WTC11 (cell line): ENCODE measurements around the gene BUD13. TPM values are rescaled to one million over a fixed set of nuclear protein-coding genes. Genes with fewer than 3 reads are reported as not detected.
A peak's percentile ranks its signal among the peaks of the same experiment; 100 is the strongest.

ENCODE experiments used
- ATAC-seq: fragments of 200-7000 bp; cut with Tn5 transposase; 2 replicates; pipeline ENCODE4 v1.10.0; 2021; ENCODE audit warnings: mild to moderate bottlenecking, moderate library complexity
- CTCF ChIA-PET: fragments of 300-600 bp; sonication (Branson Sonifier 250); formaldehyde crosslinking; loops from one replicate; lab custom pipeline; 2021; ENCODE audit warnings: antibody characterized with exemption; lab: Charles Lee
- POLR2A ChIA-PET: fragments of 350-600 bp; sonication (Branson Sonifier 250); formaldehyde crosslinking; loops from one replicate; lab custom pipeline; 2021; ENCODE audit warnings: antibody characterized with exemption; lab: Charles Lee
- DNase-seq: peaks from one replicate; pipeline ENCODE4 v3.0.0; 2021; ENCODE audit warnings: low spot score
- H3K27ac Mint-ChIP-seq: 2 replicates; pipeline ENCODE4 v1.8.0; 2021; ENCODE audit warnings: mixed read lengths
- H3K27me3 Mint-ChIP-seq: 2 replicates; pipeline ENCODE4 v1.8.0; 2021; ENCODE audit warnings: low read depth, mild to moderate bottlenecking, moderate library complexity, mixed read lengths
- H3K36me3 Mint-ChIP-seq: 2 replicates; pipeline ENCODE4 v1.8.0; 2021; ENCODE audit warnings: mixed read lengths
- H3K4me1 Mint-ChIP-seq: 2 replicates; pipeline ENCODE4 v1.8.0; 2022; ENCODE audit warnings: mixed read lengths
- H3K4me3 Mint-ChIP-seq: 2 replicates; pipeline ENCODE4 v1.8.0; 2021; ENCODE audit warnings: mild to moderate bottlenecking, moderate library complexity, mixed read lengths
- H3K9me3 Mint-ChIP-seq: 2 replicates; pipeline ENCODE4 v1.8.0; 2021; ENCODE audit warnings: mixed read lengths
- ATF1 ChIP-seq: sonication (generic); formaldehyde crosslinking; IDR thresholded peaks from 2 replicates; pipeline ENCODE4 v1.8.1; 2023; ENCODE audit warnings: mild to moderate bottlenecking, moderate library complexity, missing genetic modification reagents
- GRHL2 ChIP-seq: fragments of 250-450 bp; sonication (Bioruptor Pico); IDR thresholded peaks from 2 replicates; pipeline ENCODE4 v1.8.0; 2022; ENCODE audit warnings: mild to moderate bottlenecking, moderate library complexity; ENCODE audit not compliant: insufficient replicate concordance, severe bottlenecking
- NFE2L1 ChIP-seq: sonication (generic); formaldehyde crosslinking; IDR thresholded peaks from 2 replicates; pipeline ENCODE4 v1.8.1; 2023; ENCODE audit warnings: missing genetic modification reagents
- NFYB ChIP-seq: sonication (generic); formaldehyde crosslinking; conservative IDR thresholded peaks from 2 replicates; pipeline ENCODE4 v1.8.0; 2022; ENCODE audit warnings: low read depth, missing genetic modification reagents
- SMAD3 ChIP-seq: sonication (generic); formaldehyde crosslinking; IDR thresholded peaks from 2 replicates; pipeline ENCODE4 v1.8.0; 2022; ENCODE audit warnings: missing genetic modification reagents, mild to moderate bottlenecking, borderline replicate concordance
- TEAD1 ChIP-seq: sonication (generic); formaldehyde crosslinking; IDR thresholded peaks from 2 replicates; pipeline ENCODE4 v1.8.0; 2022; ENCODE audit warnings: mild to moderate bottlenecking, missing genetic modification reagents
- ZNF416 ChIP-seq: fragments of 250-450 bp; sonication (Bioruptor Pico); IDR thresholded peaks from 2 replicates; pipeline ENCODE4 v1.9.0; 2021; ENCODE audit warnings: mild to moderate bottlenecking, inconsistent platforms
- ZNF423 ChIP-seq: fragments of 250-450 bp; sonication (Bioruptor Pico); IDR thresholded peaks from 2 replicates; pipeline ENCODE4 v2.1.2; 2022; ENCODE audit warnings: mild to moderate bottlenecking, moderate library complexity
- total RNA-seq: library from RNA; stranded (reverse); gene quantifications from 3 replicates; pipeline ENCODE4 v1.2.3, GENCODE V29; 2021
- TF ChIP-seq, protein P1 (sequence below): sonication (generic); formaldehyde crosslinking; IDR thresholded peaks from 2 replicates; pipeline ENCODE4 v1.8.1; 2023; ENCODE audit warnings: mild to moderate bottlenecking, moderate library complexity, missing genetic modification reagents
- TF ChIP-seq, protein P2 (sequence below): sonication (generic); formaldehyde crosslinking; IDR thresholded peaks from 2 replicates; pipeline ENCODE4 v1.8.0; 2022; ENCODE audit warnings: mild to moderate bottlenecking, missing genetic modification reagents
- TF ChIP-seq, protein P3 (sequence below): sonication (generic); formaldehyde crosslinking; IDR thresholded peaks from 2 replicates; pipeline ENCODE4 v1.8.0; 2022; ENCODE audit warnings: mild to moderate bottlenecking, missing genetic modification reagents
- TF ChIP-seq, protein P4 (sequence below): sonication (generic); formaldehyde crosslinking; conservative IDR thresholded peaks from 2 replicates; pipeline ENCODE4 v1.8.1; 2023; ENCODE audit warnings: mild to moderate bottlenecking, low read depth, missing genetic modification reagents, moderate library complexity
- TF ChIP-seq, protein P5 (sequence below): fragments of 250-450 bp; sonication (Bioruptor Pico); IDR thresholded peaks from 2 replicates; pipeline ENCODE4 v1.9.0; 2021; ENCODE audit warnings: mild to moderate bottlenecking
- TF ChIP-seq, protein P6 (sequence below): sonication (generic); formaldehyde crosslinking; IDR thresholded peaks from 2 replicates; pipeline ENCODE4 v1.8.1; 2022; ENCODE audit warnings: mild to moderate bottlenecking, moderate library complexity, missing genetic modification reagents
- TF ChIP-seq, protein P7 (sequence below): sonication (generic); formaldehyde crosslinking; IDR thresholded peaks from 2 replicates; pipeline ENCODE4 v1.8.1; 2023; ENCODE audit warnings: mild to moderate bottlenecking, missing genetic modification reagents, borderline replicate concordance
- TF ChIP-seq, protein P8 (sequence below): fragments of 200-600 bp; IDR thresholded peaks from 2 replicates; pipeline ENCODE4 v1.8.0; 2022; ENCODE audit warnings: antibody characterized with exemption

The BUD13 gene
- total RNA-seq, 1 experiment from 2014 or later: 20.7 TPM

DNA sequence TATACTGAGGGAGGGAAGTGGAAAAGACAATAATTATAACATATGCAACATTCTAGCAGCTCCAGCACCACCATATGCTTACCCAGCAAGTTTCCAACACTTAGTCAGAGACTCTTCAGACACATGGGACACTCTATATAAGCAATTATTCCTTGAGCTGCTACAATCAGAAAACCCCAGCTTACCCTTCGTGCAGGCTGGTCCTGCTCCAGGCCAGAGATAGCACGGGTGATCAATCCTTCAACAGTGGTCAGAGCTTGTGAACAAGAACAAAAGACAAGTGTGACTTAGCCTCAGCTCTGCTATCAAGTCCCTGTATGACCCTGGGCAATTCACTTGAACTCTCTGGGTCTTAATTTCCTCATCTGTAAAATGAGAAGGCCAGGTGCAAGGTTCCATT lies 13.5 kb upstream of the BUD13 start:
- Mint-ChIP-seq H3K4me3 (peak overlapping the region; percentile 94), H3K9me3 (no peaks in the 10 kb centered on the region), H3K27me3 (peaks cover 22% of the 10 kb centered on the region)
- POLR2A ChIA-PET: no interaction called here
- no peak for DNase-seq
- ATAC-seq: no peak
- no peak for TF ChIP-seq NFE2L1
- TF ChIP-seq, protein P1, sequence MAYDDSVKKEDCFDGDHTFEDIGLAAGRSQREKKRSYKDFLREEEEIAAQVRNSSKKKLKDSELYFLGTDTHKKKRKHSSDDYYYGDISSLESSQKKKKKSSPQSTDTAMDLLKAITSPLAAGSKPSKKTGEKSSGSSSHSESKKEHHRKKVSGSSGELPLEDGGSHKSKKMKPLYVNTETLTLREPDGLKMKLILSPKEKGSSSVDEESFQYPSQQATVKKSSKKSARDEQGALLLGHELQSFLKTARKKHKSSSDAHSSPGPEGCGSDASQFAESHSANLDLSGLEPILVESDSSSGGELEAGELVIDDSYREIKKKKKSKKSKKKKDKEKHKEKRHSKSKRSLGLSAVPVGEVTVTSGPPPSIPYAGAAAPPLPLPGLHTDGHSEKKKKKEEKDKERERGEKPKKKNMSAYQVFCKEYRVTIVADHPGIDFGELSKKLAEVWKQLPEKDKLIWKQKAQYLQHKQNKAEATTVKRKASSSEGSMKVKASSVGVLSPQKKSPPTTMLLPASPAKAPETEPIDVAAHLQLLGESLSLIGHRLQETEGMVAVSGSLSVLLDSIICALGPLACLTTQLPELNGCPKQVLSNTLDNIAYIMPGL (CRISPR knock-in tag): no peak
- TF ChIP-seq SMAD3: no peak
- TF ChIP-seq, protein P2, sequence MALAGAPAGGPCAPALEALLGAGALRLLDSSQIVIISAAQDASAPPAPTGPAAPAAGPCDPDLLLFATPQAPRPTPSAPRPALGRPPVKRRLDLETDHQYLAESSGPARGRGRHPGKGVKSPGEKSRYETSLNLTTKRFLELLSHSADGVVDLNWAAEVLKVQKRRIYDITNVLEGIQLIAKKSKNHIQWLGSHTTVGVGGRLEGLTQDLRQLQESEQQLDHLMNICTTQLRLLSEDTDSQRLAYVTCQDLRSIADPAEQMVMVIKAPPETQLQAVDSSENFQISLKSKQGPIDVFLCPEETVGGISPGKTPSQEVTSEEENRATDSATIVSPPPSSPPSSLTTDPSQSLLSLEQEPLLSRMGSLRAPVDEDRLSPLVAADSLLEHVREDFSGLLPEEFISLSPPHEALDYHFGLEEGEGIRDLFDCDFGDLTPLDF (CRISPR knock-in tag): no peak
- no peak for TF ChIP-seq ZNF423
- TF ChIP-seq, protein P3, sequence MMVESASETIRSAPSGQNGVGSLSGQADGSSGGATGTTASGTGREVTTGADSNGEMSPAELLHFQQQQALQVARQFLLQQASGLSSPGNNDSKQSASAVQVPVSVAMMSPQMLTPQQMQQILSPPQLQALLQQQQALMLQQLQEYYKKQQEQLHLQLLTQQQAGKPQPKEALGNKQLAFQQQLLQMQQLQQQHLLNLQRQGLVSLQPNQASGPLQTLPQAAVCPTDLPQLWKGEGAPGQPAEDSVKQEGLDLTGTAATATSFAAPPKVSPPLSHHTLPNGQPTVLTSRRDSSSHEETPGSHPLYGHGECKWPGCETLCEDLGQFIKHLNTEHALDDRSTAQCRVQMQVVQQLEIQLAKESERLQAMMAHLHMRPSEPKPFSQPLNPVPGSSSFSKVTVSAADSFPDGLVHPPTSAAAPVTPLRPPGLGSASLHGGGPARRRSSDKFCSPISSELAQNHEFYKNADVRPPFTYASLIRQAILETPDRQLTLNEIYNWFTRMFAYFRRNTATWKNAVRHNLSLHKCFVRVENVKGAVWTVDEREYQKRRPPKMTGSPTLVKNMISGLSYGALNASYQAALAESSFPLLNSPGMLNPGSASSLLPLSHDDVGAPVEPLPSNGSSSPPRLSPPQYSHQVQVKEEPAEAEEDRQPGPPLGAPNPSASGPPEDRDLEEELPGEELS (CRISPR knock-in tag): no peak
- TF ChIP-seq, protein P4, sequence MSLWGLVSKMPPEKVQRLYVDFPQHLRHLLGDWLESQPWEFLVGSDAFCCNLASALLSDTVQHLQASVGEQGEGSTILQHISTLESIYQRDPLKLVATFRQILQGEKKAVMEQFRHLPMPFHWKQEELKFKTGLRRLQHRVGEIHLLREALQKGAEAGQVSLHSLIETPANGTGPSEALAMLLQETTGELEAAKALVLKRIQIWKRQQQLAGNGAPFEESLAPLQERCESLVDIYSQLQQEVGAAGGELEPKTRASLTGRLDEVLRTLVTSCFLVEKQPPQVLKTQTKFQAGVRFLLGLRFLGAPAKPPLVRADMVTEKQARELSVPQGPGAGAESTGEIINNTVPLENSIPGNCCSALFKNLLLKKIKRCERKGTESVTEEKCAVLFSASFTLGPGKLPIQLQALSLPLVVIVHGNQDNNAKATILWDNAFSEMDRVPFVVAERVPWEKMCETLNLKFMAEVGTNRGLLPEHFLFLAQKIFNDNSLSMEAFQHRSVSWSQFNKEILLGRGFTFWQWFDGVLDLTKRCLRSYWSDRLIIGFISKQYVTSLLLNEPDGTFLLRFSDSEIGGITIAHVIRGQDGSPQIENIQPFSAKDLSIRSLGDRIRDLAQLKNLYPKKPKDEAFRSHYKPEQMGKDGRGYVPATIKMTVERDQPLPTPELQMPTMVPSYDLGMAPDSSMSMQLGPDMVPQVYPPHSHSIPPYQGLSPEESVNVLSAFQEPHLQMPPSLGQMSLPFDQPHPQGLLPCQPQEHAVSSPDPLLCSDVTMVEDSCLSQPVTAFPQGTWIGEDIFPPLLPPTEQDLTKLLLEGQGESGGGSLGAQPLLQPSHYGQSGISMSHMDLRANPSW (CRISPR knock-in tag): no peak
- TF ChIP-seq GRHL2 (CRISPR knock-in tag): no peak
- no peak for TF ChIP-seq ZNF416 (CRISPR knock-in tag)
- no peak for TF ChIP-seq ATF1 (CRISPR knock-in tag)
- TF ChIP-seq, protein P5, sequence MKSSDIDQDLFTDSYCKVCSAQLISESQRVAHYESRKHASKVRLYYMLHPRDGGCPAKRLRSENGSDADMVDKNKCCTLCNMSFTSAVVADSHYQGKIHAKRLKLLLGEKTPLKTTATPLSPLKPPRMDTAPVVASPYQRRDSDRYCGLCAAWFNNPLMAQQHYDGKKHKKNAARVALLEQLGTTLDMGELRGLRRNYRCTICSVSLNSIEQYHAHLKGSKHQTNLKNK (CRISPR knock-in tag): no peak
- no peak for TF ChIP-seq TEAD1 (CRISPR knock-in tag)
- TF ChIP-seq, all 79 proteins: peak for 0
- H3K4me1 Mint-ChIP-seq: peaks cover 18% of the 10 kb centered on the region
- CTCF ChIA-PET: interaction anchor here (1.3 to 8.7 kb wide), 3 partner anchors 13 to 54 kb away, joined by 3 to 358 read pairs (median 9); partner anchors contain the start of genes APOA1 and BUD13
- peaks cover 56% of the 10 kb centered on the region for H3K36me3 Mint-ChIP-seq
- no peak overlapping the region for H3K27ac Mint-ChIP-seq

DNA sequence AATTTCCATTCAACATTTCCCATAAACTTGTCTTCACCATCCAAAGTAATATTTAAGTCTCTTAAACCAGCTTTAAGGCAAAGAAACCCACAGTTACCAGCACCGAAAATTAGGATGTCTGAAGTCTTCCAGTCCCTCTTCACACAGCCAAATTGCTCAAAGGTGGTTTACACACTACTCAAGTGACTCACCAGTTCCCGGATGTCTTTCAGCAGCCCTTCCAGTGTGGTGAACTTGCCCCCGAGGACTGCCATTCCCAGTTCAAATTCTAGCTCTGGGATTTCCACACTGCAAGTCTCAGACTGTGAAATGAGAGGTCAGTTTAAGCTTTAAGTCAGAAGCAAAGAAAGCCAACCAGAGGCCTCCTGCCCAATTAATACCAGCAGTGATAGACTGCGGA lies 9.9 kb upstream of the BUD13 start:
- ChIA-PET CTCF (interaction anchor here (0.9 to 1.1 kb wide), 2 partner anchors 53 to 356 kb away, joined by 3 read pairs; no protein-coding TSS in a partner anchor), POLR2A (no interaction called here)
- TF ChIP-seq, protein P6, sequence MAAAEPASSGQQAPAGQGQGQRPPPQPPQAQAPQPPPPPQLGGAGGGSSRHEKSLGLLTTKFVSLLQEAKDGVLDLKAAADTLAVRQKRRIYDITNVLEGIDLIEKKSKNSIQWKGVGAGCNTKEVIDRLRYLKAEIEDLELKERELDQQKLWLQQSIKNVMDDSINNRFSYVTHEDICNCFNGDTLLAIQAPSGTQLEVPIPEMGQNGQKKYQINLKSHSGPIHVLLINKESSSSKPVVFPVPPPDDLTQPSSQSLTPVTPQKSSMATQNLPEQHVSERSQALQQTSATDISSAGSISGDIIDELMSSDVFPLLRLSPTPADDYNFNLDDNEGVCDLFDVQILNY (CRISPR knock-in tag): no peak
- Mint-ChIP-seq H3K27ac (no peak overlapping the region), H3K4me1 (peaks cover 7% of the 10 kb centered on the region), H3K27me3 (no peaks in the 10 kb centered on the region), H3K9me3 (no peaks in the 10 kb centered on the region), H3K4me3 (no peak overlapping the region), H3K36me3 (peaks cover 86% of the 10 kb centered on the region)
- DNase-seq (no peak), ATAC-seq (no peak)

DNA sequence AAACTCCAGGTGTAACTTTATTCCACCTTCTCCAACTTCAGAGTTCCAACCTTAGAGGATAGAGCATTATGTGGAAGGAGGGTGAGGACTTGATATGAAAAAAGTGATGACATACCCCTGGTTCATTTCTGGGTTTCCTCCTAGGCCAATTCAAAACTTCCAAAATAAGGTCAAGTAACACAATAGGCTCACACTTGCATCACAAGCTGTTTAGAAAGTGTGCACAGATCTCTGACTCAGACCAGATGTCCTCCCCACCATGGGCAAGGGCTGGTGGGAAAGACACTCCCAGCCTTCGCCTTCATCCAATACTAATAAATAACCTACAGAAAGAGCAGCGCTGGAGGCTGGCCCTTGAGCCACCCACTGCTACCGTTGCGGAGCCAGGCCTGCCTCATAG lies 5.8 kb upstream of the BUD13 start:
- Mint-ChIP-seq H3K36me3 (peaks cover 66% of the 10 kb centered on the region), H3K27ac (no peak overlapping the region), H3K4me3 (no peak overlapping the region), H3K9me3 (no peaks in the 10 kb centered on the region), H3K4me1 (peaks cover 7% of the 10 kb centered on the region), H3K27me3 (no peaks in the 10 kb centered on the region)
- ATAC-seq: no peak
- no peak for DNase-seq
- CTCF ChIA-PET: no interaction called here
- POLR2A ChIA-PET: no interaction called here
- no peak for TF ChIP-seq NFYB (CRISPR knock-in tag)
- TF ChIP-seq, protein P7, sequence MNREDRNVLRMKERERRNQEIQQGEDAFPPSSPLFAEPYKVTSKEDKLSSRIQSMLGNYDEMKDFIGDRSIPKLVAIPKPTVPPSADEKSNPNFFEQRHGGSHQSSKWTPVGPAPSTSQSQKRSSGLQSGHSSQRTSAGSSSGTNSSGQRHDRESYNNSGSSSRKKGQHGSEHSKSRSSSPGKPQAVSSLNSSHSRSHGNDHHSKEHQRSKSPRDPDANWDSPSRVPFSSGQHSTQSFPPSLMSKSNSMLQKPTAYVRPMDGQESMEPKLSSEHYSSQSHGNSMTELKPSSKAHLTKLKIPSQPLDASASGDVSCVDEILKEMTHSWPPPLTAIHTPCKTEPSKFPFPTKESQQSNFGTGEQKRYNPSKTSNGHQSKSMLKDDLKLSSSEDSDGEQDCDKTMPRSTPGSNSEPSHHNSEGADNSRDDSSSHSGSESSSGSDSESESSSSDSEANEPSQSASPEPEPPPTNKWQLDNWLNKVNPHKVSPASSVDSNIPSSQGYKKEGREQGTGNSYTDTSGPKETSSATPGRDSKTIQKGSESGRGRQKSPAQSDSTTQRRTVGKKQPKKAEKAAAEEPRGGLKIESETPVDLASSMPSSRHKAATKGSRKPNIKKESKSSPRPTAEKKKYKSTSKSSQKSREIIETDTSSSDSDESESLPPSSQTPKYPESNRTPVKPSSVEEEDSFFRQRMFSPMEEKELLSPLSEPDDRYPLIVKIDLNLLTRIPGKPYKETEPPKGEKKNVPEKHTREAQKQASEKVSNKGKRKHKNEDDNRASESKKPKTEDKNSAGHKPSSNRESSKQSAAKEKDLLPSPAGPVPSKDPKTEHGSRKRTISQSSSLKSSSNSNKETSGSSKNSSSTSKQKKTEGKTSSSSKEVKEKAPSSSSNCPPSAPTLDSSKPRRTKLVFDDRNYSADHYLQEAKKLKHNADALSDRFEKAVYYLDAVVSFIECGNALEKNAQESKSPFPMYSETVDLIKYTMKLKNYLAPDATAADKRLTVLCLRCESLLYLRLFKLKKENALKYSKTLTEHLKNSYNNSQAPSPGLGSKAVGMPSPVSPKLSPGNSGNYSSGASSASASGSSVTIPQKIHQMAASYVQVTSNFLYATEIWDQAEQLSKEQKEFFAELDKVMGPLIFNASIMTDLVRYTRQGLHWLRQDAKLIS: no peak
- TF ChIP-seq SMAD3: no peak
- TF ChIP-seq, protein P8, sequence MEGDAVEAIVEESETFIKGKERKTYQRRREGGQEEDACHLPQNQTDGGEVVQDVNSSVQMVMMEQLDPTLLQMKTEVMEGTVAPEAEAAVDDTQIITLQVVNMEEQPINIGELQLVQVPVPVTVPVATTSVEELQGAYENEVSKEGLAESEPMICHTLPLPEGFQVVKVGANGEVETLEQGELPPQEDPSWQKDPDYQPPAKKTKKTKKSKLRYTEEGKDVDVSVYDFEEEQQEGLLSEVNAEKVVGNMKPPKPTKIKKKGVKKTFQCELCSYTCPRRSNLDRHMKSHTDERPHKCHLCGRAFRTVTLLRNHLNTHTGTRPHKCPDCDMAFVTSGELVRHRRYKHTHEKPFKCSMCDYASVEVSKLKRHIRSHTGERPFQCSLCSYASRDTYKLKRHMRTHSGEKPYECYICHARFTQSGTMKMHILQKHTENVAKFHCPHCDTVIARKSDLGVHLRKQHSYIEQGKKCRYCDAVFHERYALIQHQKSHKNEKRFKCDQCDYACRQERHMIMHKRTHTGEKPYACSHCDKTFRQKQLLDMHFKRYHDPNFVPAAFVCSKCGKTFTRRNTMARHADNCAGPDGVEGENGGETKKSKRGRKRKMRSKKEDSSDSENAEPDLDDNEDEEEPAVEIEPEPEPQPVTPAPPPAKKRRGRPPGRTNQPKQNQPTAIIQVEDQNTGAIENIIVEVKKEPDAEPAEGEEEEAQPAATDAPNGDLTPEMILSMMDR: no peak
